NCI-H1436 treated with DMSO at 0.1 percent for 48 hours (cell line): ENCODE results near the gene SLC8A1.
"Not testable (repeated sequence)": the region's sequence is repeated elsewhere in the genome, so short reads cannot be mapped to it uniquely, and the experiment has no call there.

Experiments used
- DNase-seq: peaks from one replicate; lab custom pipeline; 2025; lab: John Stamatoyannopoulos, UW

The SLC8A1 gene

DNA sequence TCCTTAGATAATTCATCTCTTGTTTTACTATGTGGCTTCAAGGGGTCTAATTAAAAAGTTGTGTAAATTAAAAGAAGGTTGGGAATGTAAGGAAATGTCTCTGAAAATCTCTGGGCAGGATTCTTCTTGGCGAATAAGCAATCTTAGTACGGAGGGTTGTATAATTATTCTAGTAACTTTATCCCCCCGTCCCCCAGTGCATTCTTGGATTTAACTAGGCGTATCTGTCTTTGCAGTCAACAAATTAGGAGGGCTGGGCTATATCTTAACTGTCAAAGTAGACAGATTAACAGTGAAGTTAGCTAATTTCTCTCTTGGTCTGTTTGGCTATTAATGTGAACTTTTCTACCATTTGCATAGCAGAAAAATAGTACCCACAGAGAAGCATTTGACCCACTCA lies 343.0 kb downstream of the SLC8A1 start:
- DNase-seq = no peak

DNA sequence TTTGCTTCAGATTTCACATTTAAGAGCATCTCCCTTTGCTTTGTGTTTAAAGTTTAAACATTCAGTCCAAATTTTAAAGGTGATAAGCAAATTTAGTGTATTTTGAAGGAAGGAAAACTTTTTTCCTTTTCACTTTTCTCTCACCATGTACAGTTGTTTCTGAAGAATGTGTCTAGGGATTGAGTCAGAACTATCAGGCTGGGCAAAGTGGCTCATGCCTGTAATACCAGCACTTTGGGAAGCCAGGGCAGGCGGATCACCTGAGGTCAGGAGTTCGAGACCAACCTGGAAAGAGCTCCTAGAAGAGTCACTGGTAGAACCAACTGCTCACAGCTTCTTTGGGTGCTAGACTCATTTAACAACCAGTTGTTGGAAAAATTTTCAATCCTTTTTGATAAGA lies 345.8 kb downstream of the SLC8A1 start:
- DNase-seq = no peak

DNA sequence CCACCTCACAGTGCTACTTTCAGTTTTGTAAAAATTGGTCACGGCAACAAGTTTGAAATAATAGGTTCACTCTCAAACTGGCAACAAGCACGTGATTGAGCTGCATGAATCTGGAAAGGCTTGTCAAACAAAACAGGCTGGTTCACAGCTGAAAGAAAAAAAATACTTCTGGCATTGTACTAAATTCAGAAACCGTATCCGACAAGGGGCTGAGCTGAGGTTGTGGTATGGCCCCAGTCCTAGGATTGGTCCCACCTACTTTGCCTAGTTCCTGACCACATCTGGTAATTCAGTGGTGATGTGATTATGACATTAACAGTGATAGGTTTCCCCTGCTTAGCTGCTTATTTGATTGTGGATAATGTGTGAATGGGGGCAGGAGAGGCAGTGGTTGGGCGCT lies 346.3 kb downstream of the SLC8A1 start:
- DNase-seq = no peak

DNA sequence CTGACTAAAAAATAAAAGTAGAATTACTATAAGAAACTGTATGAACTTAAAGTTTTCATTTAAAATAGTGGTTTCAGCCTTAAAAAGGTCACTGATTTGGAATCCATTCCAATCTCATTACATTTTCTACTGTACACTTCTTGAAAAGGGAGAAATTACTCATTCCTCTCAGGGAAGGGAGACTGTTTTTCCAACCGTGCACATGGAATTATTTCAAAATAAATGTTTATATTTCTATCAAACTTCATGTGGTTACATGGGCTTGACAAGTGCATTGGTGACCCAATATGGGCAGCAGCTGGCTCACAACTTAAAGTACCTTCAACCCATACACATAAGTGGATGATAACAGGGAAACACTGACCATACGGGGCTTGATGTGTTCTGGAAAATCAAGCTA lies 348.3 kb downstream of the SLC8A1 start:
- no peak for DNase-seq

DNA sequence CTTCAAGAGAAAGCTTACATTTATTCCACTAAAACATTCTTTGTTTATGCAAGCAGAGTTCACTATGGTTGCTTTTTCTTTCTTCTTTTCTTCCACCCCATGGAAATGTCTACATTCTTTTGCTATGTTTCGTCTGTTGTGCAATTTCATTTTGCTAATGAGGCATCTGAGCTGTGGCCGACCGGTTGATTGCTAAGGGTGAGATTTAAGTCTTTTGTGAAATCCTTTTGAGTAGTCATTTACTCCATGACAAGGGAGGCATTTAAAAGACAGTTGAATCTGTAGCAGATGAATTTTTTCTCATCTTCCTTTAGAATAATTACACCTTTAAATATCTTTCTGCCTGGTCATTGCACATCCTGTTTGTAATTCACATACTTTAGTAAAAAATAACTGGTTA lies 348.7 kb downstream of the SLC8A1 start:
- DNase-seq = no peak

DNA sequence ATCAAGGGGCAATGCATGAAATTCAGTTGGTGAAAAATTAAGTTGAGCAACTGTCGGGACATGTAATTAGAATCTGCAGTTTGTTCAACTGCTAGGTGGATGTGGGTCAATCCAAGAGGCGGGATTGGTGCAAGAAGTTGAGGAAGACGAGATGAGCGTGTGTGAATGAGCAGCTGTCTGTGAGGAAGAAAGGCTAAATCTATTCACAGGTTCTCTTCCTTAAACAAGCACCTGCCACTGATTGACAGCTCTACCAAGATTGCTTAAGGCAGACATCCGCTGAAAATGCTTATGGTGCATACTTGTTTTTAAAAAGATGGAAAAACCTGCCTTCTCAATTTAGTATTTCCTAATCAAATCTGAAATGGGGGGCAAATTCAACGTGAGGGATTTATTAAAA lies 349.4 kb downstream of the SLC8A1 start:
- DNase-seq = no peak

DNA sequence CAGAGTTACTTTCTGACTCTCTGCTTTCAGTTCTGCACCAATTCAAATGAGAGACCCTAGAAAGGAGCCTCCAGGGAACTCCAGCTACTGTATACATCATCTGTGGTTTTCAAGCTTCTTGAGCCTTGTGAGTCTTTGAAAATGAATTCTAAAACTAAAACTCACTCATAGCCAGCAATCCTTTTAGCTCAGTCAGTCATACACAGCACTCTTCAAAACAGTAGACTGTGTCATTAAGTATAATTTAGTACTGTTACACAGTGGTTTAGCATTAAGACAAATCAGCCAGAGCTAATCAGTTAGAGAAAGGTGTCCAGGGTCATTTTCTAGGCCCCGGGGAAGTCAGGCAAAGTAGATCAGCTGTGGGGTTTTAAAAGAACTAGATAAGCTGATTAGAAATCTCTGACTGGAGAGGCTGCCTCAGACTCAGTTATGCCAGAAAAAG lies 350.7 kb downstream of the SLC8A1 start:
- peak; percentile 65 for DNase-seq

DNA sequence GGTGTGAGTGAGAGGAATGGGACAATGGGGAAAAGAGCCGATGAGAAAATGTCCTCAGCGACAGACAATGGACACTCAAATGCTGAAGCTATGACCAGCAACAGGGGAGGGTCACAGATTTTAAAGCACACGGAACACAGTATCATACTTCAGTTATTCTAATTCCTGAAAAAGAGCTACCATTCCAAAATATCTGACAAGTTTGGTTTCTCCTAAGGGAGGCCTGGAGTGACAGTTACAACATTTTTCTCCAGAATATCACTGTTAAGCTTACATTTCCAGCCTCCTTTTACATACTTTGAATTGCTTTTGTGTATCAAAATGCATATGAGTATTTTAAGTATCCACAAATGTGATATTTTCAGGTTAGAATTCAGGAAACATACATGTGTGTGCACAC lies 351.2 kb downstream of the SLC8A1 start:
- DNase-seq = no peak

DNA sequence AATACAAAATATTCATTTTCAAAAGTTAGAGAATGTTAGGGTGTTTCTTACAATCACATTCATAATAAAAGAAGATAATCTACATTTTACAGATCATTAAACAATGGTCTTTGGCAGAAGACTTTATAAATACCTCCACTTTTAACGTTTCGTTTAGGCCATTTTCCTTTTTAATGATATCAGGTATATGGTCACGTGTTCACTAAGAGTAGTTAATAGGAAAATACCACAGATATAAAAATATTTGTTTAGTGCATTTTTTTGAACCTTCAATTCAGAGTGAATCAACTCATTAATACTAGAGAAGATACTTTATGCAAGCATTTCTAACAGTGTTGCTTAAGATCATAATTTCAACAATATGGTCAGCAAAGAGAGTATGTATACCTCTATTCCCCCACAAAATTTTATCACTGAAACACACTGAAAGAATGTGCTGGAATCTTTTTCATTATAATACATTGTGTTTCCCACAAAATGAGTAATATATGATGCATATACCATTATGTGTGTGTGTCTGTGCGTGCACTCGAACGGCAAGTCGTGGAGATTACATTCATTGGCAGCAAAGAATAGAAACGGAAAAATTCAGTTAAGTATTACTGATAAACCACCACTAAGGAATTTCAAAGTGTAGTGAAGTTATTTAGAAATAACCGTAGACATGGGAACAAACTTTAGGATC lies 353.0 kb downstream of the SLC8A1 start:
- no peak for DNase-seq

DNA sequence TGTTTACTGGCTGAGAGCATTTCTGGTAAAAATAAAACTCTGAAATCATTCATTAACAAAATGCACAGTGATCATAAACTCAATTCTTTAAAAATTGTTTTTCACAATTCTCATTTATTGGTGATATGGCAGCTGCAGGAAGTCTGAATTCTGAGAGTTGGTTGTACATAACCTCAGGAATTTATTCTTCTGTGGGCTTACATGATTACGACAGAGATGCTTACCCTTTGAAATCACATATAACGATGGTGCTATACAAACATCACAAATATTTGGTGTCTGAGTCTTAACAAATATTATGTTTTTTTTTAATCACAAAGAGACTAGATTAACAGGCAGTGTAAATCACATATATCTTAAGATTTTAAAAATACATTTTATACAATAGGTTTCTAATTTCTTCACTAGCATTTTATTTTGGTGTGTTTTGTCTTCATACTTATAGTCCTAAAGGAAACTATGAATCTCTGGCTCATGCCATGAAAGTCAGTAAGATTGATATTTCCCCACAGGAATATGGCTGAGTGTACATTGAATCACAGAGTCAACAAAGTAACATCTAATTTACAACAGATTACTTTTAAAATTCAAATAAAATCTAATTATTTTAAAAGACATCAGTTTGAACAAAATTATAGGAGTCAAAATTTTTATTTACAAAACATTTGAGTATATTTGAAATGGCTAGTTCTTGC lies 354.1 kb downstream of the SLC8A1 start:
- DNase-seq = no peak

DNA sequence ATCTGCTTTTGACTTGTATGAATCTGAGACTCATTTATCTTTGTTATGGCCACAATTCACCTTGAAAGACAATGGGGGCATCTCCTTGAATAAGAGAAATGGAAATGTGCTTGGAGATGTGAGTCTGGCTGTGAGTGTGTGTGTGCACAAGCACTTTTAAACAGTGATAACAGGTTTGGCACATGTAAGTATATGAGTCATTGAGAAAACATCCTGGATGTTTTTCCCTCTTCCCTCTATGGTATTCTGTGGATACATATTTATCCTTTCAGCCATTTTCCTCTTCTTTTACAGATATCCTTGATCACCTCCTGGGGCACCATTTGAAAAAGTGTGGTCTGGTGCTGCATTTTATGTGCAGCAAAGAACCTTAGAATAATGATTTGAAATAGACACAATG lies 355.5 kb downstream of the SLC8A1 start:
- DNase-seq = no peak

DNA sequence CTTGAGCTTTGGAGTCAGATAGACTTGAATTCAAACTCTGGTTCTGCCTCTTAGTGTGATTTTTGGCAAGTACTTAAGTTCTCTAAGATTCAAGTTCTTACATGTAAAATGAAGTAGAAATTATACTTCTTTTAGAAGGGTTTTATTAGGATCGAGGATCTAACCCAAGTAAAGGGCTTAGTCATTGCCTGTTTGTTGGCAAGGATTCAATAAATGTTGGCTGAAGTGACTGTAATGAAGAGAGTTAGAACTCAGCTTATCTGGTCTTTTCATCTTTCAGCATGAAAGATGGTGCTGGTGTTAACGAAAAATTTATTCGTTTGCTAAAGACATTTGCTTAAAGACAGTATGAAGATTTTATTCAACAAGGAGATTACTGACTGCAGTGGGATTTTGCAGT lies 356.9 kb downstream of the SLC8A1 start:
- DNase-seq = no peak

DNA sequence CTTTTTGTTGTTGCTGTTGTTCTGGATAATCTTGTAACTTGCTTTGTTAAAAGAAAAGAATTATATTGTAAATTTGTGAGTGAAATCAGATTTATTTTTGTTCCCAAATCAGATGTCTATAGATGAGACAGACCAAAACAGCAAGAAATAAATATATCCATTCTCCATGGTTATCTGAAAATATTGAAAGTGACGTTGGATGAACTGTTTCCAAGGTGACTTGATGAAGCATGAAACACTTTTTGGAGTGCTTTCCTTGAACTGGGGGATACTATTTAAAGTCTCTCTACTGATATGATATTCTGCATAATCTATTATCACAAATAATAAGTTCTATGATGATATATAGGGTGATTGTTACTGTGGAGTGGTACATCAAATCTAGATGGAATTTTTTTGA lies 357.4 kb downstream of the SLC8A1 start:
- DNase-seq = no peak

DNA sequence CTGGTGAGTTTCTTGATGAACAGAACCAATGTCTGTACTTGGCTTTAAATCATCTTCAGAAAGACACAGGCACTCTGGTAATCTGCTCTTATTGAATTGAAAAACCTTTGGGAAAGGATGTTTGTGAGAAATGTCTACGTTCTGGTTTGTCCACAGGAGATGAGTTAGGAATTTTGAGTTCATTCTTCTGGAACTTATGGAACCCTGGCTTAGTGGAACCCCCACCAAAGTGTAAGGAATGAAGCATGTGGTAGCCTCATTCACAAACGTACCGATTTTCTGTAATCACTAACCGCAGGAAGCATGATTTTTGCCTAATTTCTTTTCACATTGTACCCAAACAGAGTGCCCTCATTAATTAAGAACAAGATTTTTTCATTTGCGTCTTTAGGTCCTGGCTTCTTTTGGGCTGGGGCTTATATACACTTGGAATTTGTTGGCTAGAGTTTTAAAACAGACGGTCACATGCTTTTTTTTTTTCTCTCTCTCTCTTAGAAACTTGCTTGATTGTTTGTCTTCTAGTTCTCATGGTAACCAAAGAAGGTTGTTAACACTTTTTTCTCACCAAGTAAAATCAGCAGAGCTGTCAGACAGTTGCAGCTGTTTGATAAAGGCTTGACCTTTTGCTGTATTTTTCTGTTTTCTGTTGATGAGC lies 358.7 kb downstream of the SLC8A1 start:
- DNase-seq = no peak

DNA sequence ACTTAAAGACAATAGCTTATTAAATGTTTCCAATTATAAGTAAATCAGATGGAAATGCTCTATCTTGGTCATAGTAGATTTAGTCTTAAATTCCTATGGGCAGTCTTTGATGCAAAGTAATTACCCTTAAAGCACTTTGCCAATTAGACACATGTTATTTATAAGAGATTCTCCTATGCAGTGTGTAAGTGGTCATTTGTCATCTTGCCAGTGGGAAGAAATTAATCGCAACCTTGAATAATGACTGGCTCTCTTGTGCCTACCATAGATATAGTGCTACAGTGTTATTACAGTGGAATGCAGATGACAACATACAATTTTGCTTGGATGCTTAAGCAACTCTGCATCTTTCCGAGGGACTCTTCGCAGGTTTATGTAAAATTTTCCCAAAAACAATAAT lies 361.8 kb downstream of the SLC8A1 start:
- no peak for DNase-seq

DNA sequence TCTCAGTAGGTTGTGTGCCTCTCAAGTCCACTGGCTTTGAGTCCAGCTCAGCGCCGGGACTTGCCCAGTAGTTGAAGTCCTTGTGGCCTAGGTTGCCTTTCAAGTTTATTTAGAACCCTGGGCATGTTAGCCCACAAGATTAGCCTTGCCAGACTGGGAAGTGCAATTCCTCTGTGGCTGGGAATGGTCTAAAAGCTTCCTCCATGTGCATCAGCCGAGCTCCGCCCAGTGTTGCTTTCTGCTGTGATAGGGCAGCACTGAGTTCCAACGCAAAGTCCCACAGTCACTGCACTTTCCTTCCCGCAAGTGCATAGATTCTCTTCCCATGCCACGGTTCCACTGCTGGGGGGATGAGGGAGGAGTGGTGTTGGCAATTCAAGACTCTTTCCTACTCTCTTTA lies 364.0 kb downstream of the SLC8A1 start:
- no peak for DNase-seq

DNA sequence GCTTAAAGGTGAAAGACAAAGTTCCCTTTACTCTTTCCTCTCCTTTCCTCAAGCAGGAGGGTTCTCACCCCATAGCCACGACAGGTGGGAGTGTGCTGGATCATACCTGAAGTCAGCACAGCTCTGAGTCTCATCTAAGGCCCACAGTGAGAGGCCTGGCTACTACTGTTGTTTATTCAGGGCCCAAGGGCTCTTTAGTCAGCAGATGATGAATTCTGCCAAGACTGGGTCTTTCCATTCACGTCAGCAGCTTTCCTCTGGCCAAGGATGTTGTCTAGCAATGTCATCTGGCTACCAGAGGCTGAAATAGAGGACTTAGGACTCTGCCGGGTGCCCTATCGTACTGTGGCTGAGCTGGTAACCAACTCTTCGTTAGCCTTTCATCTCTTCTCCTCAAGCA lies 364.5 kb downstream of the SLC8A1 start:
- DNase-seq = no peak

DNA sequence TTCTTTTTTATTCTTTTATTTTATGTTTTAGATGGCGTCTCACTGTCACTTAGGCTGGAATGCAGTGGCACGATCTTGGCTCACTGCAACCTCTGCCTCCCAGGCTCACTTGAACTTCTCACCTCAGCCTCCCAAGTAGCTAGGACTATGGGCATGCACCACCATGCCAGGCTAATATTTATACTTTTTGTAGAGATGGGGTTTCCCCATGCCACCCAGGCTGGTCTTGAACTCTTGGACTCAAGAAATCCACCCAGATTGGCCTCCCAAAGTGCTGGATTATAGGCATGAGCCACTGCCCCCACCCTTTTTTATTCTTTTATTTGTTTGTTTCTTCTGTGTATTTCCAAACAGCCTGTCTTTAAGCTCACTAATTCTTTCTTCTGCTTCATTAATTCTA lies 366.1 kb downstream of the SLC8A1 start:
- DNase-seq = no peak

DNA sequence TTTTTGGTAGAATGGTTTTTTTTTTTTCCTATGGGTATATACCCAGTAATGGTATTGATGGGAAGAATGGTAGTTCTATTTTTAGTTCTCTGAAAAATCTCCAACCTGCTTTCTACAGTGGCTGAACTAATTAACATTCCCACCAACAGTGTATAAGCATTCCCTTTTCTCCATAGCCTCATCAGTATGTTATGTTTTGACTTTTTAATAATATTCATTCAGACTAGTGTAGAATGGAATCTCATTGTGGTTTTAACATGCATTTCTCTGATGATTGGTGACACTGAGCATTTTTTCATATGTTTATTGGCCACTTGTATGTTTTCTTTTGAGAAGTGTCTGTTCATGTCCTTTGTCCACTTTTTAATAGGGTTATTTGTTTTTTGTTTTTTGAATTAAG lies 378.6 kb downstream of the SLC8A1 start:
- not testable (repeated sequence) for DNase-seq

DNA sequence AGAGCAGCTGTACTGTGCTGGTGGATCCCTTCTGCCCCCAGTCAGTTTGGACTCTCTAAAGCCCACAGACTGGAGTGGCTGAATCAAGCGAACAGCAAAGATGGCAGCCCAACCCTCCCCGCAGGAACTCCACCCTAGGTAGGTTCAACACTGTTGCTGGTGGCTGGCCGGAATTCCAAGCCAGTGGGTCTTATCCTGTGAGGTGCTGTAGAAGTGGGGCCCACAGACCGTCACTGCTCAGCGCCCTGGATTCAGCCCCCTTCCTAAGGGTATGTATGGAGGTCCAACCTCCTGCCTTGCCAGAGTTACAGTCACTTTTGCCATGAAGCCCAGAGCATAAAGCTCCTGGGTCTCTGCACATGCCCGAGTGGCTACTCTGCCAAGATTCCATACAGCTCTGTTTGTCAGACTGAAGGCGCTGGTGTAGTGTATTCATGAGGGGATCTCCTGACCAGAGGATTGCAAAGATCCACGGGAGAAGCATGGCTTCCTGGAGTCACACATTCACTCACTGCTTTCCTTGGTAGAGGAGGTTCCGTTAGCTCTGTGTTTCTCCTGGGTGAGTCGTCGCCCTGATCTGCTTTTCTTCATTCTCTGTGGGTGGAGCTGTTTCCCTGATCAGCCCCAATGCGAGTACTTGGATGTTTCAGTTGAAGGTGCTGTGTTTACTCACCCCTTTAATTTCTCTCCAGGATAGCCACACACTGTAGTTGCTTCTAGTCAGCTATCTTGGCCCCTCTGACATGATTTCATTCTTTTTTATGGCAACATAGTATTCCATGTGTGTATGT lies 379.3 kb downstream of the SLC8A1 start:
- no peak for DNase-seq

DNA sequence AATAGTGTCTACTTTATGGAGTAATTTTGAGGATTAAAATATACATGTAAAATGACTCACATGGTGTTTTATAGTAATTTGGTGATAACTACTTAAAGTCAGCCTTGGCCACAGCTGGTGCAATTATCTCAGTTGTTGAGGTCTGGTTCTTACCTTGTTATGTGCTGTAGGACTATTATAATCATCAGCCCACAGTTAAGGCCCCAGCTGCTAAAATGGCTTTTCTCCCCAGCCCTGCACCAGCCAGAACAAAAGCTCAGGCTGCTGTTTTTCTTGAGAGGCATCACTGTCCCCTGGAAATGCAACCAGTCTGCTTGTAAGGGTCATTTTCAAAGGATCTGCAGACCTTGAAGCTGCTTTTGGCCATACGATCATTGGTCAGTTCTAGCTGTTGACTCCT lies 389.5 kb downstream of the SLC8A1 start:
- DNase-seq = peak; percentile 33

DNA sequence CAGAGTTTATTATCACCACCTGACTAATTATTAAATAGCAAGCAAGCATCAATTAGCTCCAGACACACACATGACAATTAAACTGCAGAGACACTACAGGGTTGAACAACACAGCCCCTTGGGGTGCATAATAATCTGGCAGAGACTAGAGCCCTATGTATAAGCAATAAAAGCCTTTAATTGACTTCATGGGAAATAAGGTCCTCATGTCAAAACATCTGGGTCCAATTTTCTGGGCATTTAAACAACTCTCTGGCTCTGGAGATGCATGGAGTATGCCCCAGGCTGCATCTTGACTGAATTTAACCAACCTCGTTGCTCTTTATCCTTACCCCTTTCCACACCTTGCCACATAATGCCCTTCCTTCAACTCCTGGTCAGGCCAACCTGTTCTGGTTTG lies 402.1 kb downstream of the SLC8A1 start:
- DNase-seq = no peak

DNA sequence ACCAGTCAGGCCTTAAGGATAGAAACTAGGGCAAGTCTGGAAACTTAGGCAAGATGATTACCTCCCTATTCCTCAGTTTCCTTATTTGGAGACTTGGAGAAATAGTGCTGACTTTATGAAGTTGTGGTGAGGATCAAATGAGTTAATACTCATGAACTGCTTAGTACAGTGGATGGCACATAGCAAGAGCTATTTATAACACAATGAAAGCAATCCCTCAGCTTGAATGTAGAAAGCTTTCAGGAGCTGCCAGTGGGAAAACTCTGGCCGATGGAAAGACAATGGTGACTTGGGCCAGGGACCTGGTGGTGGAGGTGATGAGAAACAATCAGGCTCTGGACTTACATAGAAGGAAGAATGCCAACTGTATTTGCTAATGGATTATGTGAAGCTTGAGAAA lies 403.4 kb downstream of the SLC8A1 start:
- no peak for DNase-seq
